NCI-H345 treated with DMSO at 0.1 percent for 48 hours (cell line): ENCODE measurements around the gene SMARCA2.

ENCODE experiments used
- DNase-seq: peaks from one replicate; lab custom pipeline; 2025; ENCODE audit not compliant: unreplicated experiment; lab: John Stamatoyannopoulos, UW

Gene SMARCA2

GRCh38 chr9:2014696-2015580 is at the start of gene SMARCA2:
Gene SMARCA2 (plus strand): TSS chr9:2015347. CDS start chr9:2029023, 13,676 bp downstream.
- DNase-seq: peak; percentile 96

- no peak for DNase-seq
Observed at GRCh38 chr9:1966725-1967366, 48.3 kb upstream of the SMARCA2 start.

DNA sequence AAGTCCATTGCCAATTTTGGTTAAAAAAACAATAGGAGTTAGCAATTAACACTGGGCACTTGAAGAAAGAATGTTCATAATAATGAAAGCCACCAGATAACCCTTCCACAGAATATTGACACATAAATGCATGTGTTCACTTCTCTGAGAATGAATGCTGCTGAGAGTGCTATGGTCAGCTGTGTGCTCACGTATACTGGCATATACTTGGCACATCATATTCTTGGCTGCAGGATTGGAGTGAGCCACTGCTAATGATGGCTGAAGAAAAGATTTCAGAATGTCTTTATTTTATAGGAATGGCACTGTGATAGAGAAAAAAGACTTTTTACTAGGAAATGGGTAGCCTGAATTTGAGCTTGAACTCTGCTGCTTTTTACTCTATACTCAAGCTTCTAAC is 46.0 kb upstream of the SMARCA2 start:
- no peak for DNase-seq

GRCh38 chr9:1969898-1970297 is 45.2 kb upstream of the SMARCA2 start:
- no peak for DNase-seq

DNA sequence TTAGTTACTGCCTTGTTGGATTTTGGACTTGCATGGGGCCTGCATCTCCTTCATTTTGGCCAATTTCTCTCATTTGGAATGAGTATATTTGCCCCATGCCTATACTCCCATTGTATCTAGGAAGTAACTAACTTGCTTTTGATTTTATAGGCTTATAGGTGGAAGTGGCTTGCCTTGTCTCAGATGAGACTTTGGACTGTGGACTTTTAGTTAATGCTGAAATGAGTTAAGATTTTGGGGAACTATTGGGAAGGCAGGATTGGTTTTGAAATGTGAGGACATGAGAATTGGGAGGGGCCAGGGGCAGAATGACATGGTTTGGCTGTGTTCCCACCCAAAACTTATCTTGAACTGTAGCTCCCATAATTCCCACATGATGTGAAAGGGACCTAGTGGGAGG is 42.5 kb upstream of the SMARCA2 start:
- no peak for DNase-seq

DNA sequence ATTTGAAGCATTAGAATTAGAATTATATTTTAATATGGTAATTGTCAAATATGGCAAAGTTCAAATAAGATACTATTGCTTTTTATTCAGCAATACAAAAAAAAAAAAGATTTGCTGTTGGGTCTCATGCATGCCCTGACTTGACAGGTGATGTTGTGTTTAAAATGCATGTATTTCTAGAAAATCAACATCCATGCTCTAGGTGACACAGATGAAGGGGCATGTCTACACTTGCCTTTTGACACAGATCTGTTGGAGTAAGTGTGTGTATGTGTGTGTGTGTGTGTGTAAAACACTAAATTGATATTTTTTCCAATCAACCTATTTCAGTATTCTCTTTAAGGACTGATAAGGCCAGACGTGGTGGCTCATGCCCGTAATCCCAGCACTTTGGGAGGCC is 38.1 kb upstream of the SMARCA2 start:
- DNase-seq: no peak

GRCh38 chr9:1978941-1979340 is 36.2 kb upstream of the SMARCA2 start:
- no peak for DNase-seq

GRCh38 chr9:1979741-1980367 is 35.3 kb upstream of the SMARCA2 start:
- DNase-seq: no peak

GRCh38 chr9:1980387-1980786 is 34.8 kb upstream of the SMARCA2 start:
- no peak for DNase-seq

DNA sequence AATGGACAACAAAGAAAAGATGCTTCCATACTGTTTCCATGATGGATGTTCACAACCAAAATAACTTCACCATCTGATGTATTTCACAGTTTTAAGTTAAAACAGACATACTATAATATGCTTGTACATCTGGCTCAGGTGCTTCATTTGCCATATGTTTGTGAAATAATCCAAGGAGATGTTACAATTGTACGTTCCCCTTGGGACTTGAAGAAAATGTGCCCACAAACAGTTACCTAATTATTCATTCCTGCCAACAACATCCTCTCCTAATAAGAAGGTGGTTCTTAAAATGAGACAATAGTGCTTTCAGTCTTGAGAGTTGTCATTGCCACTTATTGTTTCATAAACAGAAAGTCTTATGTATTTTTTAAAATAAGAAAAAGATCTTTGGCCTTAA is 33.1 kb upstream of the SMARCA2 start:
- no peak for DNase-seq

- DNase-seq: no peak
Observed at GRCh38 chr9:1986341-1986740, 28.8 kb upstream of the SMARCA2 start.

DNA sequence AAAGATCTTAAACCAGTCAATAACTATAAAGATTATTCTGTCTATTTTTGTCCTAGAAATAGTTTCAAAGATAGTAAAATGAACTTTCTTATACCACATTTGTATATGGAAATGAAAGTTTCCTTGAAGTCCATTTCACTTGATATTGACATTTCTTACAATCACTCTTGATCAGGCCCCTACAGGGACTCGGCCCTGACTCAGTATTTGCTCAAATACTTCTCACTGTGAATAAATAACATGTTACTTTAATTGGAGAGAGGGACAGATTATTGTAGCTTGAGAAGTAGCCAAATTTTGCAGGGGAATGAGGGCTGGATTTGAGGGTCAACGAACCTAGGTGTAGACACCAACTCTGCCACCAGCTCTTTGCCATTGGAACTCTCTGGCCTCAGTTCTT is 25.6 kb upstream of the SMARCA2 start:
- no peak for DNase-seq

GRCh38 chr9:1994180-1994579 is 21.0 kb upstream of the SMARCA2 start:
- DNase-seq: no peak

GRCh38 chr9:1995084-1995483 is 20.1 kb upstream of the SMARCA2 start:
- no peak for DNase-seq

- DNase-seq: no peak
Observed at GRCh38 chr9:1996156-1996555, 19.0 kb upstream of the SMARCA2 start.

GRCh38 chr9:1997646-1998045 is 17.5 kb upstream of the SMARCA2 start:
- no peak for DNase-seq

DNA sequence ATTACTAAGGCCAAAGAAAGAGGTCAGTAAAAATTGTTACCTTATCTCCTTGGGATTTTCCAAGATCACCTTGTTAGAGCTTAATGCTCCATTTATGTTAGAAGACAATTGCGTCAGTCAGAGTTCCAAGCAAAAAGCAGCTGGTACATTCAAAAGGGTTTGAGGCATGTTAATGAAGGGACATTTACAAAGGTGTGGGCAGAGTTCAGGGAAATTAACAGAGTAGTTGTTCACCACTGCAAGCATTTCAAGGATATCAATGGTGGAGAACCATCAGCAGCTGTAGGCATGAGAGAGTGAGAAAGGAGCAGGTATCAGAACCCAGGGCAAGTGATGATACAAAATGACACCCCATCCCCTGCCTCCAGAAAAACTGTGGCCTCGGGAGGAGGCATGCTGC is 17.0 kb upstream of the SMARCA2 start:
- no peak for DNase-seq

- DNase-seq: no peak
Observed at GRCh38 chr9:2000314-2000713, 14.8 kb upstream of the SMARCA2 start.

DNA sequence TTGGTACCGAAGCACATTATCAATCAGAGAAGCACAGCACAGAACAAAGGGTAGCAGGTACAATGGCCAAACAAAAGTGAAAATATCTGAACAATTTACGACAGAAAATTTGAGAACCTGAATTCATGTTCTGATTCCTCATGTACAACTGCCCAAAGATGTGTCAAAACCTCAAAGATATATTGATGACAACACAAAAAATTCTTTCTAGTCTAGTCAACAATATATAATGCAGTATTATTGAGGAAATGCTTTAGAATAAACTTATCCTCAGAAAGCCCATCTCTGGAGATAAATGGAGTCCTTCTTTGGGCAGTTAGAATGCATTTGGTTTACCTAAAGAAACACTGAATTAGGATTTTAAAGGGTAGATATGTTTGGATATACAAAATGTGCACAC is 6.8 kb upstream of the SMARCA2 start:
- no peak for DNase-seq

- DNase-seq: no peak
Observed at GRCh38 chr9:2012347-2012746, 2.8 kb upstream of the SMARCA2 start.

DNA sequence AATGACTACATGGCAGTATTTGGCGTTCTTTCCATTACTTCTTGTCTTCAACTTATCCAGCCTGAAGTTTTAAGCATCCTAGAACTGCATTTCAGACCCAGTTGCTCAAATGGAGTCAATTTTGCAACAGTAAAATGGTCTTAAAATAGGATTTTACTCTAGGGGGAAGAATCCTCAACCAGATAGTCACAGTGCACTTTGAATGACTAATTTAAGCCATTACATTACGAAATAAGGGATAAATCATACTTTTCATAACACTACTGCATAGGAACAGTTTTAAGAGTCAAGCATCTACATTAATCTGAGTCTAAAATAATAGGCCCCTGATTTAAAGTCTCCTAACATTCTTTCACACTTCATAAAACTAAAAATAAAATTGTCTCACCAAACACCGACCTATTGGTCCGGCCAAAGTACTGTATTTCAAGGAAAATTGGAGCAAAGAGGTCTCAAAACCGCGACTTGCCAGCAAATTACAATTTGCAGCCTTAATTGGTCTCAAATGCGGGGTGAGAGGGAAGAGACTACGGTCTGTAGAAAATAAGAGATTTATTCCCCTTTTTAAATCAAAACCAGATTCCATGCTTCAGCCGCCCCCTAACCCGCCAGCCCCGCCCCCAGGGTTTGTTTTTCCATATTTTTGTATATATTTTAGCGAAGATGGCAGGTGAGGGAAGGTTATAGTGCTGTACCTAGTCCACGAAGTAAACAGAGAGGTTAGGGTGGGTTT is 1.2 kb upstream of the SMARCA2 start:
- no peak for DNase-seq
